ENCODE data around the gene CDH23. TPM values are rescaled to one million over a fixed set of nuclear protein-coding genes. Genes with fewer than 3 reads are reported as not detected.

CDH23 gene
- total RNA-seq, 1 experiment from 2014 or later: not detected

- DNase-seq (ENCODE audit: low read depth): no peak
These were observed 290.4 kb downstream of the CDH23 start for GRCh38 chr10:71687077-71687476.

DNA sequence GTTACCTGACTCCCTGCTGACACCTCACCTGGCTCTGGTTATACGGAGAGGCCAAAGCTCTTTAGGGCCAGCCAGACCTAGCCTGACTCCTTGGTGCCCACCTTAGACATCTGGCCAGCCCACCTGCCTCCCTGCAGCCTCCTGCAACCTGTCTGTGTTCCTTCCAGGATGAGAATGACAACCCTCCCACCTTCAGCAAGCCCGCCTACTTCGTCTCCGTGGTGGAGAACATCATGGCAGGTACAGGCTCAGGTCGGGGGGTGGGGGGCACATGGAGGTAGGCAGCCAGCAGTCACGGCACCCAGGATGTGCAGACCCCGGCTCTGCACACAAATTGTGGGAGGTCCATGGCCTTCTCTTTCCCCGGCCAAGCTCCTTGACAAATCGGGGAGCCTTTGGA lies 290.8 kb downstream of the CDH23 start:
- DNase-seq (ENCODE audit: low read depth): no peak

DNA sequence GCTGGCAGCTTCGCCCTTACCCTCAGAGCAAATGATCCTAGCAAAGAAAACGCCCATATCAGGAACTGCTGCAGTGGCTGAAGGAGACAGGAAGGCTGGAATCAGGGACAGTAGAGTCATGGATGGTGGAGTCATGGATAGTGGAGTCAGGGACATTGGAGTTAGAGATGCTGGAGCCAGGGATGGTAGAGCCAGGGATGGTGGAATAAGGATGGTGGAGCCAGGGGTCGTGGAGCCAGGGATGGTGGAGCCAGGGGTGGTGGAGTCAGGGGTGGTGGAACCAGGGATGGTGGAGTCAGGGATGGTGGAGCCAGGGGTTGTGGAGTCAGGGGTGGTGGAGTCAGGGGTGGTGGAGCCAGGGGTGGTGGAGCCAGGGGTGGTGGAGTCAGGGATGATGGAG lies 291.5 kb downstream of the CDH23 start:
- no peak for DNase-seq (ENCODE audit: low read depth)

GRCh38 chr10:71690094-71690720 lies 293.5 kb downstream of the CDH23 start:
- no peak for DNase-seq (ENCODE audit: low read depth)

DNA sequence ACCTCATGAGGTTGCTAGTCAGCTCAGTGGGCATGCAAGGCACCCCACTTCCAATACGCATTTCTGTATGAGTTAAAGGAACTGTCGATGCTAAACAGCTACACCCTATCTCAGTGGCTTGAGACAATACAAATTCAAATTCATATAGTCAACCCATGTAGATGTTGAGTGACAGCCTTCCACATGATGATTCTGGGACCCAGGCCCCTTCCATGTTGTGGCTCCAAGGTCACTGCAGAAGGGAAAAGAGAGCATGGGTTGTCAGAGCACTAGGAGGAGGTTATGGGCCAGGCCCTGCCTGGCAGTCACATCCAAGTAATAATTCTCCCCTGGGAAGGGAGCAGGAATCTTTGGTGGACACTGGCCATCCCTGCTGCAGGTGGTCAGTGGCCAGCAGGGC lies 294.7 kb downstream of the CDH23 start:
- DNase-seq (ENCODE audit: low read depth): no peak

- DNase-seq (ENCODE audit: low read depth): no peak
These were observed 296.0 kb downstream of the CDH23 start for GRCh38 chr10:71692598-71693306.

DNA sequence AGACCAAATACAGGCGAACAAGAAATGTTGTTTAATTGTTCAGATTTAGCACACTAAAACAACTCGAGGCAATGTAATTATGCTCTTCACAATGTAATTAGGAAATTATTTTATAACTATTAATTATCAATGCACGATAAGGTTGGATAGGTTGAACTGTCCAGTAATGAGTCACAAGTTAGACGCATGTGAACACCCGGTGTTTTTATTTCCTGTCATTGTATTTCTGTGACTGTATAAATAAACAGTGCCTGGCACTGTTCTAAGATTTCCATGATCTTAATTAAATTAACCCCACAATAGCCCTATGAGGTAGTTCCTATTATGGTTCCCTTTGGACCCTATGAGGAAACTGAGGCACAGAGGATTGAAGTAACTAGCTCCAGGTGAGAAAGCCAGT lies 296.7 kb downstream of the CDH23 start:
- DNase-seq (ENCODE audit: low read depth): peak; percentile 43

DNA sequence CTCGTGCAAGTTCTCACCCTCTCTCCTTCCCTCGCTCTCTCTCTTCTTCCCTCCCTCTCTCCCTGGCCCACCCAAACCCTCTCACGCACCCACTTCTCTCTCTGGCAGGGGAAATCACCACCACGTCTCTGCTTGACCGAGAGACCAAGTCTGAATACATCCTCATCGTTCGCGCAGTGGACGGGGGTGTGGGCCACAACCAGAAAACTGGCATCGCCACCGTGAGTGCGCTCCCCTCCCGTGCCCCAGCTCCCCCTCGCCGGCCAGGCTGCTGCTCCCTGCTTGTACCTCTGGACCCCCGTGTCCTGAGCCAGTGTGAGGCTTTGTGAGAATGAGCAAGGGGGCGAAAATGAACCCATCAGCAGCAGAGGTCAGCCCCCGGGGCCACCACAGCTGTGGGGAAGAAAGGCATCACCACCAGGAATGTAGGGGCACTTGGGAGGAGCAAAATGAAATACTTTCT lies 297.4 kb downstream of the CDH23 start:
- no peak for DNase-seq (ENCODE audit: low read depth)

- DNase-seq (ENCODE audit: low read depth): no peak
These were observed 297.8 kb downstream of the CDH23 start for GRCh38 chr10:71694567-71694968.

DNA sequence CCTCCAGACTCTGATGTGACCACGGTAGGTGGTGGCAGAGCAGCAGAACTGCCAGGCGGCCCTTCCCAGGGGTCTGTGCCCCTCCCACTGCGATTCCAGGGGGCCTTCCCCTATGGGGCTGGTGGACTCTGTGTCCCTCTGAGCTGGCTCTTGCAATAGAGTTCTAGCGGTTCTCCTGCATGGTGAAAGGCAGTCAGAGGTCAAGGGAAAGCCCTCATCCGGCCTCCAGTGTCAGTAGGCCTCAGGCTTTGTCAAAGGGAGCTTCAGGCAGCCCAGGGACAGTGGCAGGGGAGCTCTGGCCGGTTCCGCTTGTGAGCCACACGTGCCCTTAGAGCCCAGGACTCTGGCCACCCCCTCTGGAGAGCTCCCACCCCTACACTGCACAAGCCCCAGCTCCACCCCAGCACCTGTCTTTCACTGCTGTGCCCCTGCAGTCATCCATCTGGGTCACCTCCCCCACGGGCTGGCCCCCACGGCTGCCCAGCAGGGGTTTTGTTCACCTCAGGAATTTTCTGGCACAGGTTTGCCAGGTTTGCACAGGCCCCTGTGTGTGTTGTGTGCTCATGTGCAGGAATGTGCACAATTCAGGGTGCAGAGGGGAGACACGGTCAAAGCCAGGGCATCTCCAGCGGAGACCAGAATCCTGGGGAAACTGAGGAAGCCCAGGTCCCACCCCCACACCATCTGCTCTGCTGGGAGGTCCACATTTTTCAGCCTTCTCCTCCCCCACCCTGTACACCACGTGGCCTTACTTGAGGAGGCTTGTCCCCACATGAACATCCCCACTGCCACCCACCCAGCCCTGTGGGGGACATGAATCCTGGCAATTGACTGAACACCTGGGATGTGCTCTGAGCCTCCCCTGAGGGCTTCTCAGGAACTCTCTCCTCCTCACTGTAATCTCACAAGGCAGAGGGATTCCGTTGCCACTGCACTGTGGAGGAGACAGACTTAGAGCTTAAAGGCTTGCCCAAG lies 299.1 kb downstream of the CDH23 start:
- no peak for DNase-seq (ENCODE audit: low read depth)

DNA sequence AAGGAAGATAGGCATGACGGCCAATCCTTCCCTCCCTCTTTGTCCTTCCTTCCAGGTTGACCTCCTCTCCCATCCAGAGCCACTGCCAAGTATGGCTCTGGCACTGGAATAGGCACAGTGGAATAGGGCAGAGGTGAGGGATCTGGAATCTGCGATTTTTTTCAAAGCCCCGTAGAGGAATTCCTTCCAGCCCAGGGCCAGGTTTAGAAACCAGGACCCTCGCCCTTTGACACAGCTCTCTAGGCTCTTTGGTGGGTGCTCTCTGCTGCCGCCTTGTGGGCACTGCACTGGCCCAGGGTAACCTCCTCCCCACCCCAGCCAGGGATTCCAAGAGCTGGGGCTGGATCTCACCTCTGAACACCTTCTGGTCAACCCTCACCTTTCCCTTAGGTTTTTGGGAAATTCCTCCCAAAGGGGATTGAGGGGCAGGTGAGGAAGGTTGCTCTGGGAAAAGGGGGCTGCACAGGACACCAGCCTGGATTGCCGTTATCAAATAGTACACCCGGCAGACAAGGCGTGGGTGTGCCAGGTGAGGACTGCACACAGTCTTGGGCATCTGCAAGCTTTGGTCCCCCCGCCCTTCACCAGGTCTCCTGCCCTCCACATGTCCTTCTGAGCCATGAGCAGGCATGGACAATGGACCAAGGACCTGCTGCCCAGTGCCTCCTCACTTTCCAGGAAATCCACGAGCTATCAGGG lies 300.1 kb downstream of the CDH23 start:
- DNase-seq (ENCODE audit: low read depth): peak; percentile 29

DNA sequence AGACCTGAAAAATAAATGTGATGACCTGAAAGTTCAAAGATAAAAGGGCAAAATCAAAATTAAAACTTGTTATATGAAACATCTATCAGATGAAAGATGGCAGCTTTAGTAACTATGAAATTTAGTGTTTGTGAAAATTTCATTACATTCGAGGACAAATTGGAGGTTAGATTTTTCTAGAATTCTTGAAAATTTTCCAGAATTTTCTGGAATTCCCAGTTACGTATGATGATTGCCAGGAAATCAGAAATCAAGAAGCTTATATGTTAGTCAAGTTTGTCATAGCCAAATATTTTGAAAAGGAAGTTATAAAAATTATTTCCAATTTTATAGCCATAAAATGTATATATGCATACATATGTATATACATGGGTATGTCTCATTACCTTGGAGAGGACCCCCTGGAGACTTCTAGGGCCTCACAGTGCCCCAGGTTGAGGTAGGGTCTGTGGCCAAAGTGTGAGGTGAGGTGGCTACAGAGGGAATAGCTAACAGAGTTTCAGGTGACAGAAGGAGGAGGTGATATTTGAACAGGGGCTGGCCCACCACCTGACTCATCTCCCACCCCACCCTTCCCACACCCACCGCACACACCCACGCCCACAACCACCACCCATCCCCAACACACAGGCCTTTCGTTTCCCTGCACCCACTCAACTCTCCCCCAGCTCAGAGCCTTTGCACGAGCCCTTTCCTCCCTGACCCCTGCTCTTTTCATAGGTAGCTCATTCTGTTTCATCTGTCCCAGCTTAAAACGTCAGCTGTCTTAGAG lies 301.4 kb downstream of the CDH23 start:
- no peak for DNase-seq (ENCODE audit: low read depth)

- no peak for DNase-seq (ENCODE audit: low read depth)
These were observed 302.0 kb downstream of the CDH23 start for GRCh38 chr10:71698737-71699136.

DNA sequence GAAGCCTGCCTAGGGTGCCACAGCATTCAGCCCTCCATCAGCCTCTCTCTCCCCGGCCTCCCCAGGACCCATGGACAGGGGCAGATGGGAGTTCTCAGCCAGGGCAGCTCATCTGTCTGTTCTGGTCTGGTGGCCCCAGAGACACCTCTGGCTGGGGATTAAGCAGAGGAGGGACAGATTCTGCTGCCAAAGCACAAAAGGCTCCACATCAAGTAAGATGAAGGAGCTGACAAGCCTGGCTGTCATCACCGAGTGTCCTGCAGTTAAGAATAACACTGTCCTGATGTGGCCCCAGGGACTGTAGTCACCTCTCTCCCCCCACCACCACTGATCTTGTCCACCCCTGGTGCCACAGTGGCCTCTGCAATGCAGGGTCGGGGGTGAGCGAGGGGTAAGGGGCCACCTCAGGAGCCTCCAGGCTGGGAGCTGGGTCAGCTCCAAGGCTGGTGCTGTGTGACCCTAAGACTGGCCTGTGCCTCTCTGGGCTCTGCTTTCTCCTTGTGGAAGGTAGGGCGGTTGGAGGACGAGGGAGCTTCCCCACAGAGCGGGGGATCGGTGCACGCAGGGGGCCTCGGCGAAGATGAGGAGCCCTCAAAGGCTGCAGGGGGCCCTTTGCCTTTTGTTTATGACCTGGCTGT lies 304.1 kb downstream of the CDH23 start:
- no peak for DNase-seq (ENCODE audit: low read depth)

- no peak for DNase-seq (ENCODE audit: low read depth)
These were observed 304.9 kb downstream of the CDH23 start for GRCh38 chr10:71701496-71702132.

GRCh38 chr10:71703577-71703976 lies 306.9 kb downstream of the CDH23 start:
- no peak for DNase-seq (ENCODE audit: low read depth)

GRCh38 chr10:71704816-71705215 lies 308.1 kb downstream of the CDH23 start:
- no peak for DNase-seq (ENCODE audit: low read depth)

DNA sequence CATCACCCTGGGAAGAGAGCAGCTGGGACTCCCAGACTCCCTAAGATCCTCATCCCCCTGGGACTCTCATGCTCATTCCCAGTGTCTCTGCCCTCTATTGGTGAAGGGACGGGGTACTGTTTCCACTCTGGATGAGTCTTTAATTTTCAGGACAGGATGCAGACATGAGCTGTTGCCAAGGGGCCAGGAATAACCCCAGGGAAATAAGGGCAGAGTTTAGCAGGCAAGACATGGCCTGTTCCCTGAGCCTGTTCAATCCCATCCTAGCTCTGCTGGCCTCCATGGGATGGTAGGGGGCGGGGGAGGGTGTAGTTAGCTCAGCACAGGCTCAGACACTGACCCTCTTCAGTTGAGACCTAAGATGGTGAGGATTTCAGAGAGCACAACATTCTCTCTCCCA lies 308.9 kb downstream of the CDH23 start:
- DNase-seq (ENCODE audit: low read depth): no peak

DNA sequence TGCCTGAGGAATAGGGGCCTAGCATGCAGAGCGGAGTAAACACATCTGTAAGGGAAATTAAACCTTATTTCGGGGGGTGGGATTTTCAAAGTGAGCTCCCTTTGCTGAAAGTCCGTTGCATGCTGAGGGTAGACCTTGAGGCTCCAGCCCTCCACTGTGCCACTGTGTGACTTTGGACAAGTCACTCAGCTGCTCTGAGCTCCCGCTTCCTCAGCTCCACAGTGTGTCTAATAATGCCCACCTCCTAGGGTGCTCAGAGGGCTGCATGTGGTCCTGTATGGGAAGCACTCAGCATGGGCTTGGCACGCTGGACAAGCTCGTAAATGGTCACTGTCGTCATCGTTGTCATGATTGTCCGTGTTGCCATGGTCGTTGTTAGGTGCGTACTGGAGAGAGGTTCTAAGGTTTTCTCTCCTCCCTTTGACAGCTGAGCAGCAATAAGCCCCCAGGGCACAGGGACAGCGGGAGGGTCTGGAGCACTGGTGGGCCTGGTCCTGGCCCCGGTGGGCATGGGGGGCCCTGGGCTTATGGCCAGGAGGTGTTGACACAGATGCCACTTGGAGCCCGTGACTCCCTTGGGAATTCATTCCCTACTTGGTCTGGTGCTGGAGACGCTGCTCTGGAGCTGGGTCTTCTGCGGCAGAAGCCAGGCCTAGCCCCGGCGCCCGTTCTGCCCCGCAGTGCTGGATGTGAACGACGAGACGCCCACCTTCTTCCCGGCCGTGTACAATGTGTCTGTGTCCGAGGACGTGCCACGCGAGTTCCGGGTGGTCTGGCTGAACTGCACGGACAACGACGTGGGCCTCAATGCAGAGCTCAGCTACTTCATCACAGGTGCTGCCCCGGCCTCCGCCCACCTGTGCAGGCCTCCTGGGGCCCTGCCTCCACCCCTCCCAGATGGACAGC lies 309.7 kb downstream of the CDH23 start:
- DNase-seq (ENCODE audit: low read depth): peak; percentile 29

Measured in M059J (cell line).